GM21381 (cell line): Measurements from ENCODE around the gene JUNB.

Experiments
- ATAC-seq: cut with Tn5 transposase; IDR thresholded peaks from one replicate; pipeline ENCODE4 v1.9.1; 2021; ENCODE audit warnings: mild to moderate bottlenecking, moderate library complexity; ENCODE audit not compliant: unreplicated experiment

Gene JUNB

DNA sequence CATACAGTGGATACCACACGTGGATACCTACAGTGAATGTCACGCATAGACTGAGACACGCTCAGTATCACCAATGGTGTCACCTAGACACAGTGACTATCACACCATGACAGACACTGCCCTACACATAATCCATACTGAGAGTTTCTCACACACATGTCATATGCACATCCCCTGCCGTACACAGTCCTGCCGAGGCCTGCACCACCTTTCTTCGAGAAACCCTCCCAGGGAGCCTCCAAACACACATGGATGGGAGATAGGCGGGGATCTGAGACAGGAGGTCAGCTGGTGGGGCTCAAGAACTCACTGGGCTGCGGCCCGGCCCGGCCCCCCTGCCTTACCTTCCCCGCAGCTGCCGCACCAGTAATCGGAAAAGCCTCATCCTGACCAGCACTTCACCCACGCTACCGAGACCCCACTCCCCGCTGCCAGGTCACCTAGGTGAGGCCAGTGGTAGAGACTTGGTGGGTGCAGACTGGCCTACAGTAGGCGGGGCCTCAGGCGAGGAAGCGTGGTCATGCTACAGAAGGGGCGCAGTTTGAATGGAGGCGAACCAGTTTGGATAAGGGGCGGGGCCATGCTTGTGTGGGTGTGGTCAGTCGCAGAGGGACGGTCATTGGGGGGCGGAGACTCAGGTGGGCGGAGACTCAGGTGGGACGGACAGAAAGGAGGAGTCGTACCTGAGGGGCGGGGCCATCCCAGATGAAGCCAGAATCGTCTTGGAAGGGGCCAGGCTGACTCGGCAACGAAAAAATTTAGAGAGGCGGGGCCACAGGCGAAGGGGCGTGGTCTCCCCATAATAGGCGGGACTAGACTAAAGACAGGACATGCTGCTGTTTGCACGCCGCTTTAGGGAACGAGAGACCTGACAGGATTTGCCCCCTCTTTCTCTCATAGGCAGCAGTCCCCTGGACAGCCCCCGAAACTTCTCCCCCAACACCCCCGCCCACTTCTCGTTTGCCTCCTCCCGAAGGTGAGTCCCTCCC lies 49.1 kb downstream of the JUNB start:
- no peak for ATAC-seq

DNA sequence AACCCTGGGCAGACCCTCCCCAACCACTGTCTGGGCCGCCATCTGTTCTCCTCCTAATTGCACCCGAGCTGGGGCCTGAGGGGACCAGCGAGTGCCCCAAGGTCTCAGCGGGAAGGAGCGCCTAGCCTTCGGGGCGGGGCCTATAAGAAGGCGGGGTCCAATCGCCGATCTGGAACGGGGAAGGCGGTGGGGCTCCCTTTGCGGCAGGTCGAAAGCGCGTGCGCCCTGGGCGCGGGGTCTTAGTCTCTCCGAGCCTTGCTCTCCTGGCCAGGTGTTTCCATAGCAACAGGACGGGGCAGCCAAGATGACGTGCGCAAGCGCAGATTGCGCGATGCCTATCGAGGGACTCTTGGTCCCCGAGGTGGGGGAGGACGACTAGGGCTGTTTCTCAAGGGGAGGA lies 49.8 kb downstream of the JUNB start:
- no peak for ATAC-seq

DNA sequence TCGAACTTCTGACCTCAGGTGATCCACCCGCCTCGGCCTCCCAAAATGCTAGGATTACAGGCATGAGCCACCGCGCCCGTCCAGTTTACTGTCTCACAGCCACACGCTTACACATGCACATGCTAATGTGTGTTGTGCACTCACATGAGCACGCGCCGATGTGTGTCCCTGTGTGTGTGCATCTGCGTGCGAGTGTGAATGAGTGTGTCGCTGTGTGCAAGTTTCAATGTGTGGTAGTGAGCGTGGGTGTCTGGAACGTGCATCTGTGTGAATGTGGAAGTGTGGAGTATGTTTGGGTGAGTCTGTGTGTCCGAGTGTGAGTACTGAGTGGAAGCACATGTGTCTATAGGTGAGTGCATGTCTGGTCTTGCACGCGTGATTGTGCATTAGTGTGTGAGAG lies 51.2 kb downstream of the JUNB start:
- no peak for ATAC-seq
